ENCODE measurements around the gene C4orf46. TPM values are rescaled to one million over a fixed set of nuclear protein-coding genes. Genes with fewer than 3 reads are reported as not detected.
A peak's percentile ranks its signal among the peaks of the same experiment; 100 is the strongest.
"Not testable (repeated sequence)": the region's sequence is repeated elsewhere in the genome, so short reads cannot be mapped to it uniquely, and the experiment has no call there.

The C4orf46 gene
- 3.8 TPM for total RNA-seq

DNA sequence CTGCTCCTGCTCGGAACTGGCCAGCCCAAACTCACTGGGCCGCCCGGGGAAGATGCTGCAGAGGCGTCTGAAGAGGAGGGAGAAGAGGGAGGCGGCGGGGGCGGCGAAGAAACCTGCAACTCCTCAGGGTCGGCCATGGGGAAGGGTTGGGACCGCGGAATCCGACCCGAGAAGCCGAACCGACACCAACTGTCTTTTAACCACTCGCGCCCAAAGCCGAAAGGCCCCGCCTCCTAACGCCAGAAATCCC is at the start of gene C4orf46:
TSS of gene C4orf46 (minus strand) at position 223 of the 250 bp plus-strand sequence. CDS start at position 137, 86 bp downstream.
- intact Hi-C loops (cut with DNase I), result no loop called here
- ATAC-seq (peak; percentile 25), DNase-seq (ENCODE audit: low spot score) (no peak)

DNA sequence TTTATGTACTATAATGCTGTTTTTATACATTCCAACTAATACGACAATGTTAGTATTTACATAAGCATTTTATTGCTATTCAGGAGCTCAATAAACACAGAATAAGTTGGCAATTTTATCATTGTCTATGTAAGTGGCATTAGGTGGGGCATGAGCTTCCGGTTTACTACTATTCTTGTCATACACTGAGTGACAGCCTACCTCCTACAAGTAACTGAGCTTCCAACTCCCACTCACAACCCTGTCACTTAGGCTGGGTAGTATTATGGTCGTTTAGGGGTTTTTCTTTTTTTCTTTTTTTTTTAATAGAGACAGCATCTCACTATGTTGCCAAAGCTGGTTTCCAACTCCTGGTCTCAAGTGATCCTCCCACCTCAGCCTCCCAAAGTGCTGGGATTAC is 44.1 kb upstream of the C4orf46 start:
- ATAC-seq (no peak), DNase-seq (ENCODE audit: low spot score) (no peak)
- intact Hi-C loops (cut with DNase I), result no loop called here

DNA sequence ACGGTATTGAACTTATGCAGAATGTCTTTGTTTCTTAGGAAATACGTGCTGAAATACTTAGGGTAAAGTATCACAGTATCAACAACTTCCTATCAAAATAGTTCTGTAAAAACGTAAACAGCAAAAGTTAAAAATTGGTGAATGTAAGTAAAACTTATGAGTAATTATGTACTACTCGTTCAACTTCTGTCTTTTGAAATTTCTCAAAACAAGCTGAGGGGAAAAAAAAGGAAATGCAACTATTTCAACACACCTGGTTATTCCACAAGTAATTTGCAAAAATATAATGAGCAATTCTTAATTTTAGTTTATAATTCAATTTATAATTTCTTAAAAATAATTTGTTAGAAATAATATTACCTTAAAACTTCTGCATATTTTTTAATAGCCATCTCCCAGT is 43.2 kb upstream of the C4orf46 start:
- DNase-seq (ENCODE audit: low spot score) (no peak), ATAC-seq (no peak)
- intact Hi-C loops (cut with DNase I), result no loop called here

DNA sequence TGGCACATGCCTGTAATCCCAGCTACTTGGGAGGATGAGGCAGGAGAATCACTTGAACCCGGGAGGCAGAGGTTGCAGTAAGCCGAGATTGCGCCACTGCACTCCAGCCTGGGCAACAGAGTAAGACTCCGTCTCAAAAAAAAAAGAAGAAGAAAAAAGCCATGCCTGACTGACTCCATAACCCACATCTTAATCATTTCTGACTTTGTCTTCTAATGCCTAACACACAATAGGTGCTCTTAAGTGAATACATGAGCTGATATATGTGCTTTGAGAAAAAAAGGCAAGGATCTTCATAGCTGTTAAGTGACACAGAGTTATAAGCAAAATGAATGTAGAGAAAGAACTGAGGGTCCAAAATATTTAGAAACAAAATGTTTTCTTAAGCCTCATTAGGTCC is 40.9 kb upstream of the C4orf46 start:
- intact Hi-C loops (cut with DNase I); ATAC-seq; DNase-seq (ENCODE audit: low spot score): not testable (repeated sequence)

DNA sequence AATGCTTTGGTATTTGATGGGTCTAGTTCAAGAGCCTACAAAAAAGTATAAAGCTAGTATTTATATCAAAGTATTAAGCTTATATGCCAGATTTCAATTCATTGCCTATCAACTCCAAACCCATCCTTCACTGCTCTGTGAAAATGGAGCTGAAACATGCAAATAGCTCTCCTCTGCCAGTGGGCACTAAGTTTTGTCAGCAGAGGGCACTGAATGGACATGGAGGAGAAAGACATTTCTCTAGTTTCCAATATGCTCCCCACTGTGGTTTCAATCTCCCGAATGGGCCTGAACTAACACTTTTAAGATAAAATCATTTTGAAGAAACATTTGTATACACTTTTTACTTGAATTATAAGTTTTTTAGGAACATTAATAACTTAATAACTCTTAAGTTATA is 39.1 kb upstream of the C4orf46 start:
- no peak for ATAC-seq
- intact Hi-C loops (cut with DNase I), result no loop called here
- no peak for DNase-seq (ENCODE audit: low spot score)

DNA sequence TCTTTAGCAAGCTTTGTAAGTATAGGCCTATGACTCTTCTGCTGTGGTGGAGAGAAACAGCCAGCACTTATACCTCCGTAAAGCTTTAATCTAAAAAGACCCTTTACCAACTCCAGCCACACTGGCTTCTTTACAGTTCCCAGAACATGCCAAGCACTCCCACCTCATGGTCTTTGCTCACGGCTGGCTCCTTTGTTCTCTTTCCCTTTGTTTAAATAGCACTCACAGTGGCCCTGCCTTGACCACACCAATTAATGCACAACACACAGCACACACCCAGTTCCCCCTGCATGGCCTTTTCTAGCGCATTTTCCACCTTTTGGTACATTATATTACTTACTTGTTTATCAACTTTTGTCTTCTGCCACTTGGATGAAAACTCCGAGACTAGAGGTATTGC is 32.6 kb upstream of the C4orf46 start:
- intact Hi-C loops (cut with DNase I), result no loop called here
- no peak for DNase-seq (ENCODE audit: low spot score)
- no peak for ATAC-seq

DNA sequence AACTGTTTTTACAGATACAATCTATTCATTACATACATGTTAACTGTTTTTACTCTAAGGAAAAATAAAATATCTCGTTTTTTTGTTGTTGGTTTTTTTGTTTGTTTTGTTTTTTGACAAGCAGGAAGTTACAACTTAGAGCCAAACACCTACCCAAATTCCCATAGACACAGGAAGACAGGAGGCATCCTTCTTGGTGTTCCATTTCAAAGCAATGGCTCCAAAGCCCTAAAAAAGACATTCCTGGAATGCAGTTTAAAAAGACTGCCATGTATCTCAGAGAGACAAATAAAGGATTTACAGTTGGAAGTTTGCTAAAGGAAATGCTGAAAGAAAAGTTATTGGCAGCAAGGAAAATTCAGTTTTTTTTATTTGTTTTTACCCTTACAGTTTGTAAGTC is 17.1 kb upstream of the C4orf46 start:
- intact Hi-C loops (cut with DNase I), result no loop called here
- ATAC-seq, result no peak

DNA sequence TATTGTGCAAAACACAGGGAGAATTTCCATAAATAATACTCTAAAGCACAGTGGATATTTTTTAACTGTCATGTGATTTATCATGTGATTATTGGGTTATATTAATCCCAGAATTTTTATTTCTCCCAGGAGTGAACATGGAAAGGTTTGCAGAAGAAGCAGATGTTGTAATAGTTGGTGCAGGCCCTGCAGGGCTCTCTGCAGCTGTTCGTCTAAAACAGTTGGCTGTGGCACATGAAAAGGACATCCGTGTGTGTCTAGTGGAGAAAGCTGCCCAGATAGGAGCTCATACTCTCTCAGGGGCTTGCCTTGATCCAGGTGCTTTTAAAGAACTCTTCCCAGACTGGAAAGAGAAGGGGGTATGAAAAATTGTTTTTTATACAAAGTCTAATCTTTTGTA is 10.4 kb upstream of the C4orf46 start:
- DNase-seq (ENCODE audit: low spot score), result no peak
- intact Hi-C loops (cut with DNase I), result loop anchor here (5.0 kb wide), 1 partner anchor 1105 kb away; no protein-coding TSS in a partner anchor
- ATAC-seq, result peak; percentile 72

More for the DNA sequence above, 17.1 kb upstream of the C4orf46 start:
- DNase-seq (ENCODE audit: low spot score), result no peak

DNA sequence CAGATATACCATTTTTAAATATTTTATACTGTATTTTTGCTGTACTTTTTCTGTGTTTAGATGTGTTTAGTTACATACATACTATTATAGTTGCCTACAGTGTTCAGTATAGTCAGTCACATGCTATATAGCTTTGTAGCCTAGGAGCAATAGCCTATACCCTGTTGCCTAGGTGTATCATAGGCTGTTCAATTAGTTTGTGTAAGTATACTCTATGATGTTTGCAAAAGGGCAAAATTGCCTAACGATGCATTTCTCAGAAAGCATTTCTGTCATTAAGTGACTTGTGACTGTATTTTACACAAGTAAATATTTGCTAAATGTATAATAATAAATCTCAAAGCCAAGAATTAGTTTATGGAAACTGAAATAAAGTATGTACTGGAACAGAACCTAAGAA is 9.9 kb upstream of the C4orf46 start:
- intact Hi-C loops (cut with DNase I), result loop anchor here (5.0 kb wide), 1 partner anchor 1104 kb away; no protein-coding TSS in a partner anchor
- no peak for DNase-seq (ENCODE audit: low spot score)
- ATAC-seq, result no peak

DNA sequence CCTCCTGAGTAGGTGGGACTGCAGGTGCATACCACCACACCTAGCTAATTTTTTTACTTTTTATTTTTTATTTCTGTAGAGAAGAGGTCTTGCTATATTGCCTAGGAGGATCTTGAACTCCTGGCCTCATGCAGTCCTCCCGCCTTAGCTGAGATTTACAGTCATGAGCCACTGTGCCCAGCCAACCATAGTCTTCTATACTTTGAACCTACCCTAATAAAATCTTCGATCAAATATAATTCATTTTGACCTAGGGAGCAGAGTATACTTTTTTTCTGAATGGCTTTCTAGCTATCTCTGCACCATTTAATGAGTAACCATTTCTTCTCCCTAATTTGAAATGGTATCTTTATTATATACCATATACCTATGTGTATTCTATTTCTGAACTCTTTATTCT is 7.1 kb upstream of the C4orf46 start:
- ATAC-seq, result no peak
- intact Hi-C loops (cut with DNase I), result no loop called here
- no peak for DNase-seq (ENCODE audit: low spot score)

DNA sequence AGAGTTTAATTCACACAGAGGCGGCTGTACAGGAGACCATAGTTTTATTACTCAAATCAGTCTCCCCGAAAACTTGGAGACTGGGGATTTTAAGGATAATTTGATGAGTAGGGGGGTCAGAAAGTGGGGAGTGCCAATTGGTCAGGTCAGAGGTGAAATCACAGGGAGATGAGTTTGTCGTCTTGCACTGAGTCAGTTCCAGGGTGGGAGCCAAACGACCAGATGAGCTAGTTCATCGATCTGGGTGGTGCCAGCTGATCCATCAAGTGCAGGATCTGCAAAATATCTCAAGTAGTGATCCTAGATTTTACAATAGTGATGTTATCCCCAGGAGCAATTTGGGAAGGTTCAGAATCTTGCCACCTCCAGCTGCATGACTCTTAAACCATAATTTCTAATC is 4.4 kb upstream of the C4orf46 start:
- no peak for DNase-seq (ENCODE audit: low spot score)
- no peak for ATAC-seq
- intact Hi-C loops (cut with DNase I), result no loop called here

DNA sequence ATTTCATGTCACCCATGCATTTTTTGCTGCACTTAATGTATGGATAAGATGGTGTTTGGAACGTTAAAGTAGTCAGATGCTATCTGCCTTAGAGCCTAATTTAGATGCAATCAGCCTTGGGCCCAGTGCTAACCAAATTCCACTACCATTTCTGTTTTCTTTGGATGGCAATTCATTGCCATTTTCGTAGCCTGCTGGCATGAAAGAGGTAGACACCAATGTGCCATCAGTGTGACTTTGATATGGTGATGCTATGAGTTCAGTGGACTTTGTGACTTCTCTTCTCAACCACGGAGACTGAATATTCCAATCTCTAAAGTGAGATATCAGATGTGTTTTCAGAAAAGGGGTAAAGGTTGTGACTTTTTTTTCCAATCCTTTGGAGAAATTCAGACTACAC is 1.9 kb upstream of the C4orf46 start:
- ATAC-seq (no peak), DNase-seq (ENCODE audit: low spot score) (no peak)
- intact Hi-C loops (cut with DNase I), result no loop called here

DNA sequence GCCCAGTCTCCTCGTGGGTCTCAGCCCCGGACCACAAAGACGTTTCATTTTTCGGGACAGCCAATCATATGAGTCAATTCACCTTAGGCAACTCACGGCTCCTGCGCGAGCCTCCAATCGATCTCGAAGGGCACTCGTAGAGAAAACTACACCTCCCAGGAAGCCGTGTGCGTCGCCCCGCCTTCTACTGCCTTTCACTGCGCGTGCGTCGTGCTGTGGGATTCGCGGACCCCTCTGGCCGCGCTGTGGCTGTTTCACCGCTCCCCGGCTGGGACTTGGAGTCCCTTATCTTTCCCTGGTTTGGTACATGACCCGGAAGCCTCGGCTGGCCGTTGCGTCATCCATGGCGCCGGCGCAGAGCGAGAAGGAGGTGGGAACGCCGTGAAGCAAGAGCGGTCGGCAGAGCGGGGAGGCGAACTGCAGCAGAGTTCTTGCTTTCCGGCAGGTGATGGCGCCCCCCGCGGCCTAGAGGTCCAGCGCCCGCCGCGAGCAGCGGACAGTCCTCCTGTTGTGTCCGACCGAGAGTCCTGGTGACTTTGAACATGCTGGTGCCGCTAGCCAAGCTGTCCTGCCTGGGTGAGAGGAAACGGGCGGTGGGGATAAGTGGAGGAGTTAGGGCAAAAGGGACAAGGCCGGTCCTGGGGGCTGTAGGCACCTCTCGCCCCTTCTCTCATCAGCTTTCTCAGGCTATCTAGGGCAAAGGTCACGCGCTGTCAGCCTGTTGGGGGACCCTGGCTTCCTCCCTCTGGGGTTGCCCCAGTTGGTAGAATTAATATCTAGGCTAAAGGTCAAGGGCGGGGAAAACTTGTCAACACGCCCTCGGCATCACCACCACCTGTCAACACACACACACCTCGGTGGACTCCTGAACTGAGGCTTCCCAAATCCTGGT is 474 bp upstream of the C4orf46 start, which contains the start of gene ETFDH:
TSS of gene ETFDH (plus strand) at position 382 of the 892 bp plus-strand sequence. CDS start at position 543, 161 bp downstream.
- intact Hi-C loops (cut with DNase I), result no loop called here
- DNase-seq (ENCODE audit: low spot score) (peak; percentile 99), ATAC-seq (peak; percentile 98)

DNA sequence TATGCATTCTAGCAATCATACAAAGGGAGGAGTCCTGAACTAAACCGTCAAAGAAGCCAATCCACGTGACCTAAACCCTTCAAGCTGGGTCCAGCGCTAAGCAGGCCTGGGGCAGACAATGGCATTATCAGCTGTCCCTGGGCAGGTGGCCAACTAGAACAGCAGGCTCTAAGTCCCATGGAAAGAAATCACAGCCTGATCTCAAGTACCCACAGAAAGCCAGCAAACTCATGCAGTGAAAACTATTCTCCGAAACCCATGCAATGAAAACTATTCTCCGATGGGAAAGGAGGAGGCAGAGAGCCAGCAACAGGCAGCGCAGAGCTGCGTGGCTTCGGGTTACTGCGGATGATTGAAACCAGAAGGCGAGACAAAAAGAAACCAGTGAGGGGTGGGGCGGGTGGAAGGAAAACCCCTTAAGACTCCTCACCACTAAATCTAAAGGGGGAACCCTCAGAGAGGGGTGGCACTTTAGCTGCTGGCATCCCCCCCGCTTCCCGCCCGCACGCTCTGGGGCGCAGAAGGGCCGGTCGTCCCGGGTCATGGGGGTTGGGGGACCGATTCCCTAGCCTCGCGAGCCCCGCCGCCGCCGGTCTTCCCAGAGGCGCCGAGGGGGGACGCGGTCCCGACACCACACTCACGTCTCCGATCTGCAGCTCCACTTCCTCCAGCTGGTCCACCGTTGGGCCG is 567 bp downstream of the C4orf46 start:
- DNase-seq (ENCODE audit: low spot score), result peak; percentile 75
- no peak for ATAC-seq
- intact Hi-C loops (cut with DNase I), result no loop called here

DNA sequence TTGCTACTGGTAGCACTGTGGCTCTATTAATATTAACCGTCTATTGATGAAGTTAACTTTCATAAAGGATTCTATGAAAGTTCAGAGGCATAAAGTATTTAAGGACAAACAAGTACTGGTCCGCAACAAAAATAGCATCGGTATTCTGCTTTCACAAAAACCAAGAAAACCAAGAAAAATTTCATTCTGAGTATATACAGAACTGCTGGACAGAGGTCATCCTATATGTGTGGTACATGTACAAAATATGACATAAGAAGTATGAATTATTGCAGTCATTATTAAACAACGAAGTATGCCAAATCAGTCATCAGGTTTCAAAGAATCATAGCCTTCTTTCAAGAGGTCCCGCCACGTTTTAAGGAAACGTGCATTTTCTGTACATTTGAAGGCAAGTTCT is 2.4 kb downstream of the C4orf46 start:
- intact Hi-C loops (cut with DNase I), result no loop called here
- no peak for ATAC-seq
- no peak for DNase-seq (ENCODE audit: low spot score)

DNA sequence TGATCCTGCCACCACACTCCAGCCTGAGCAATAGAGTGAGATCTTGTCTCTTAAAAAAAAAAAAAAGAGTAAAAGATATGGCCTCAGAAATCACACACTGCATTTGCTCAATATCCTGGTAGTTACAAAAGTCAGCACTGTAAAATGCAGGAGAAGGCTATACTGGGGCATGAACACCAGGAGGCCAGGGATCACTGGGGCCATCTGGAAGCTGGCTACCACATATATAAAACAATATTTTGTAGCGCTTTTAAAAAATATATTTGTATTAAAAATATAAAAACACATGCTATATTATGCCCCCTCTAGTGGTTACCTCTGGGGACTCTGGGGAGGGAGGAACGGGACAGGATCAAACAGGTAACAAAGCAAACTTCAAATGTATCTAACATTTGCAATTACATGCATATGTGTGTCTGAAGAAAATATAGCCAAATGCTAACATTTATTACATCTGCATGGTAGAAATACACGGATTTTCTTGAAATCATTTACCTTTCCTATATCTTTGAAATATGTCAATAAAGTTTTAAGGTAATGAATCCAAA is 4.0 kb downstream of the C4orf46 start:
- DNase-seq (ENCODE audit: low spot score) (no peak), ATAC-seq (no peak)
- intact Hi-C loops (cut with DNase I), result no loop called here

DNA sequence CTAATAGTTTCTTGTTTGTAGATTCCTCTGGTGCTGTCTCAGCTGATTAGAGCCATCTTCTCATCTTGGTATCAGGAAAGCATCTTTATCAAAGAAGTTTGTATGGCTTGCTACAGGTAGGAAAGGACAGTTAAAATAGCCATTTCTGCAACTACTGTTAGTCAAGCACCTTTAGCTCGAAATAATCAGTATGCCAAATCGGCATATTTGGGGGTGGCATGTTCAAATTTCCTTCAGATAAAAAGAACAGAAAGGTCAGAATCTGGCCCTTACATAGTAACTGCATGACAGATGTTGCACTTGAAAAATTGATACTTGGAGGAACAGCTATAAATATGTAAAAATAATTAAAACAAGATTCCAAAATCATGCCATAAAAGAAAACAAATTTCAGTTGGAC is 4.8 kb downstream of the C4orf46 start:
- intact Hi-C loops (cut with DNase I), result no loop called here
- ATAC-seq (no peak), DNase-seq (ENCODE audit: low spot score) (no peak)

DNA sequence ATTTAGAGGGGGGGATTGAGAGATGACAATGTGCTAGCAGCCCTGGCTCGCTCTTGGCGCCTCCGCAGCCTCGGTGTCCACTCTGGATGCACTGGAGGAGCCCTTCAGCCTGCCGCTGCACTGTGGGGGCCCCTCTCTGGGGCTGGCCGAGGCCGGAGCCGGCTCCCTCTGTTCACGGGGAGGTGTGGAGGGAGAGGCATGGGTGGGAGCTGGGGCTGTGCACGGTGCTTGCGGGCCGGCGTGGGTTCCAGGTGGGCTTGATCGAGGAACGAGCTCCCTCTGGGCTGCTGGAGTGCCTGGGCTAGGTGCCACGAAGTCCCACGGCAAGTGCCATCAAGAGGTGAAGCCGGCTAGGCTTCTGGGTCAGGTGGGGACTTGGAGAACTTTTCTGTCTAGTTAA is 6.9 kb downstream of the C4orf46 start:
- DNase-seq (ENCODE audit: low spot score) (no peak), ATAC-seq (no peak)
- intact Hi-C loops (cut with DNase I), result no loop called here

DNA sequence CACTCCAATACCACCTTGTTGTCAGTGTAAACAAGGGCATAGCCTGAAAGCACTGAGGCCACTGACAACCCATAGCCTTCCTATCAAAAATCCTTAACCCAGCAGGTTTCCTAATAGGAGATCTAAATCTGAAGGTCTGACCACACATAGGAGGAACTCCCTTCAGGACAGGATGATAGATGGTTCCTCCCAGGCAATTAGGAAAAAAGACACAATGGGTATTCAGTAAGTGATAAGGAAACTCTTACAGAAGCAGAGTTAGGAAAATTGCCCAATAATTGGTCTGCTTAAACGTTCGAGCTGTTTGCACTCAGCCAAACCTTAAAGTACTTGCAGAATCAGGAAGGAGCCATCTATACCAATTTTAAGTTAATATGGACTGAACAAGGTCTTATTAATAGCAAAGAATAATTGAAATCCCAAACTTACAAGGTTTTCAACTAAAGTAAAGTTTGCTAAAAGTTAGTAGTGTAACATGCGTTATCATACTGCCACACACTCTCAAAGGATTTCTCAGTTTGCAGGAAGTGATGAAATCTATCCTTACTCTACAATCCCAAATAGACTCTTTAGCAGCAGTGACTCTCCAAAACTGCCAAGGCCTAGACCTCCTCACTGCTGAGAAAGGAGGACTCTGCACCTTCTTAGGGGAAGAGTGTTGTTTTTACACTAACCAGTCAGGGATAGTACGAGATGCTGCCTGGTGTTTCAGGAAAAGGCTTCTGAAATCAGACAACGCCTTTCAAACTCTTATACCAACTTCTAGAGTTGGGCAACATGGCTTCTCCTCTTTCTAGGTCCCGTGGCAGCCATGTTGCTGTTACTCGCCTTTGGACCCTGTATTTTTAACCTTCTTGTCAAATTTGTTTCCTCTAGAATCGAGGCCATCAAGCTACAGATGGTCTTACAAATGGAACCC is 7.7 kb downstream of the C4orf46 start:
- ATAC-seq; DNase-seq (ENCODE audit: low spot score); intact Hi-C loops (cut with DNase I): not testable (repeated sequence)

All from sciatic nerve (tissue), 2 donors.